Measurements from ENCODE around the gene STARD7.
"Not testable (repeated sequence)": the region's sequence is repeated elsewhere in the genome, so short reads cannot be mapped to it uniquely, and the experiment has no call there.

STARD7 gene

GRCh38 chr2:96161898-96162297 lies 46.7 kb downstream of the STARD7 start:
- no peak for DNase-seq (ENCODE audit: low read depth)
- TF ChIP-seq, protein P1, sequence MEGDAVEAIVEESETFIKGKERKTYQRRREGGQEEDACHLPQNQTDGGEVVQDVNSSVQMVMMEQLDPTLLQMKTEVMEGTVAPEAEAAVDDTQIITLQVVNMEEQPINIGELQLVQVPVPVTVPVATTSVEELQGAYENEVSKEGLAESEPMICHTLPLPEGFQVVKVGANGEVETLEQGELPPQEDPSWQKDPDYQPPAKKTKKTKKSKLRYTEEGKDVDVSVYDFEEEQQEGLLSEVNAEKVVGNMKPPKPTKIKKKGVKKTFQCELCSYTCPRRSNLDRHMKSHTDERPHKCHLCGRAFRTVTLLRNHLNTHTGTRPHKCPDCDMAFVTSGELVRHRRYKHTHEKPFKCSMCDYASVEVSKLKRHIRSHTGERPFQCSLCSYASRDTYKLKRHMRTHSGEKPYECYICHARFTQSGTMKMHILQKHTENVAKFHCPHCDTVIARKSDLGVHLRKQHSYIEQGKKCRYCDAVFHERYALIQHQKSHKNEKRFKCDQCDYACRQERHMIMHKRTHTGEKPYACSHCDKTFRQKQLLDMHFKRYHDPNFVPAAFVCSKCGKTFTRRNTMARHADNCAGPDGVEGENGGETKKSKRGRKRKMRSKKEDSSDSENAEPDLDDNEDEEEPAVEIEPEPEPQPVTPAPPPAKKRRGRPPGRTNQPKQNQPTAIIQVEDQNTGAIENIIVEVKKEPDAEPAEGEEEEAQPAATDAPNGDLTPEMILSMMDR (IDR thresholded peaks at IDR 0.05; ENCODE audit: control insufficient read depth, insufficient read depth, low read depth, low read length, missing control alignments) = no peak
- H3K4me3 ChIP-seq (ENCODE audit: control insufficient read depth, low read depth, low read length) = no peak overlapping the region

- H3K4me3 ChIP-seq (ENCODE audit: control insufficient read depth, low read depth, low read length); DNase-seq (ENCODE audit: low read depth): not testable (repeated sequence)
Observed at GRCh38 chr2:96160366-96160765, 48.3 kb downstream of the STARD7 start.

- TF ChIP-seq, protein P1 (IDR thresholded peaks at IDR 0.05; ENCODE audit: control insufficient read depth, insufficient read depth, low read depth, low read length, missing control alignments) = no peak
- H3K4me3 ChIP-seq (ENCODE audit: control insufficient read depth, low read depth, low read length) = no peak overlapping the region
- no peak for DNase-seq (ENCODE audit: low read depth)
Observed at GRCh38 chr2:96159084-96159830, 49.4 kb downstream of the STARD7 start.

DNA sequence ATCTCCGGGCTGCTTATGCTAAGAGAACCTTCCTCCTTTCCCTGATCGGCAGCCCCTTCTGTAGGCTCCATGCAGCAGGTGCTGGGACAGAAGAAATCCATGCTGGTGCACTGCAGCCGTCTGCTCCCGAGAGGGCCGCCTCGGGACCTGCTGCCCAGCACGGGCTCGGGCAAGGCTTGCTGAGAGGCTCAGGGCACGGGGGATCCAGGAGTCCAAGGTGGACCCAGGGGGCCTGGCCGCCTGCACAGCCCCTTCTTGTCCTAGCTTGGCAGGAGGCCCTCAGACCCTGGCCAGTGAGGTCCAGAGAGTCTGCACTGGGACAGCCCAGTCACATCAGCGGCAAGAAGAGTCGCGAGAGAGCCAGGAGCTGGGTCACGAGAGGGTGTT lies 50.1 kb downstream of the STARD7 start:
- TF ChIP-seq, protein P1 (IDR thresholded peaks at IDR 0.05; ENCODE audit: control insufficient read depth, insufficient read depth, low read depth, low read length, missing control alignments) = no peak
- no peak overlapping the region for H3K4me3 ChIP-seq (ENCODE audit: control insufficient read depth, low read depth, low read length)
- no peak for DNase-seq (ENCODE audit: low read depth)

- no peak overlapping the region for H3K4me3 ChIP-seq (ENCODE audit: control insufficient read depth, low read depth, low read length)
- no peak for DNase-seq (ENCODE audit: low read depth)
- TF ChIP-seq, protein P1 (IDR thresholded peaks at IDR 0.05; ENCODE audit: control insufficient read depth, insufficient read depth, low read depth, low read length, missing control alignments) = no peak
Observed at GRCh38 chr2:96157649-96158553, 50.7 kb downstream of the STARD7 start.

- no peak overlapping the region for H3K4me3 ChIP-seq (ENCODE audit: control insufficient read depth, low read depth, low read length)
- TF ChIP-seq, protein P1 (IDR thresholded peaks at IDR 0.05; ENCODE audit: control insufficient read depth, insufficient read depth, low read depth, low read length, missing control alignments) = no peak
- DNase-seq (ENCODE audit: low read depth) = no peak
Observed at GRCh38 chr2:96156926-96157648, 51.5 kb downstream of the STARD7 start.

Data from AG09309 (cell line).